CD4-positive, alpha-beta memory T cell (primary cell): ENCODE results near the gene KRT76. TPM values are rescaled to one million over a fixed set of nuclear protein-coding genes. Genes with fewer than 3 reads are reported as not detected.

Experiments
- CTCF ChIA-PET: fragments of 350-600 bp; sonication (Branson Sonifier 250); formaldehyde crosslinking; loops from one replicate; lab custom pipeline; 2021; ENCODE audit warnings: inconsistent platforms; ENCODE audit not compliant: partially characterized antibody; lab: Charles Lee
- POLR2A ChIA-PET: fragments of 350-600 bp; sonication (Branson Sonifier 250); formaldehyde crosslinking; loops from one replicate; lab custom pipeline; 2021; ENCODE audit not compliant: partially characterized antibody; lab: Charles Lee
- DNase-seq, 5 donors: peaks; one replicate each; pipeline versions ENCODE4 v3.0.0 to v3.0.0-alpha.2; 2020 to 2022; ENCODE audit warnings: mixed read lengths in 1 of 5
- H3K27ac ChIP-seq: one replicate; pipeline ENCODE4 v1.7.0; 2013; ENCODE audit warnings: low read depth, low read length
- H3K27me3 ChIP-seq: 2 replicates; pipeline ENCODE4 v1.7.0; 2013; ENCODE audit warnings: mild to moderate bottlenecking, low read length, moderate library complexity; ENCODE audit not compliant: insufficient read depth
- H3K36me3 ChIP-seq: 2 replicates; pipeline ENCODE4 v1.7.0; 2013; ENCODE audit warnings: mild to moderate bottlenecking, low read length, moderate library complexity; ENCODE audit not compliant: insufficient read depth
- H3K4me1 ChIP-seq: 2 replicates; pipeline ENCODE4 v1.7.0; 2013; ENCODE audit warnings: mild to moderate bottlenecking, low read length, moderate library complexity; ENCODE audit not compliant: insufficient read depth
- H3K4me3 ChIP-seq, 2 donors: one replicate each; pipeline ENCODE4 v1.7.0; 2013; ENCODE audit warnings: low read length in 2 of 2, mild to moderate bottlenecking in 1 of 2
- H3K9me3 ChIP-seq, 2 donors: one replicate each; pipeline ENCODE4 v1.7.0; 2013; ENCODE audit warnings: low read length in 2 of 2, control low read depth in 1 of 2; ENCODE audit not compliant: control insufficient read depth in 1 of 2
- H3K27ac Mint-ChIP-seq, 7 donors: one replicate each; pipeline ENCODE4 v1.8.0; 2020 to 2021; ENCODE audit warnings: mixed read lengths in 7 of 7, mild to moderate bottlenecking in 6 of 7, inconsistent platforms in 3 of 7, moderate library complexity in 3 of 7
- H3K27me3 Mint-ChIP-seq, 2 donors: one replicate each; pipeline ENCODE4 v1.8.0; 2020 to 2021; ENCODE audit warnings: mixed read lengths in 2 of 2
- H3K36me3 Mint-ChIP-seq, 2 donors: one replicate each; pipeline ENCODE4 v1.8.0; 2020 to 2021; ENCODE audit warnings: mixed read lengths in 2 of 2, inconsistent platforms in 1 of 2, mild to moderate bottlenecking in 1 of 2
- H3K4me1 Mint-ChIP-seq, 4 donors: one replicate each; pipeline ENCODE4 v1.8.0; 2020 to 2021; ENCODE audit warnings: mixed read lengths in 4 of 4, mild to moderate bottlenecking in 1 of 4
- H3K4me3 Mint-ChIP-seq, 8 donors: one replicate each; pipeline ENCODE4 v1.8.0; 2020 to 2021; ENCODE audit warnings: mixed read lengths in 8 of 8, mild to moderate bottlenecking in 7 of 8, moderate library complexity in 6 of 8, inconsistent platforms in 3 of 8
- H3K9me3 Mint-ChIP-seq, 8 donors: one replicate each; pipeline ENCODE4 v1.8.0; 2020 to 2021; ENCODE audit warnings: mixed read lengths in 8 of 8, mild to moderate bottlenecking in 5 of 8, inconsistent platforms in 3 of 8, moderate library complexity in 1 of 8
- intact Hi-C: fragments of 100-400 bp; cut with micrococcal nuclease; formaldehyde crosslinking; loops from one replicate; pipeline ENCODE4 v1.15.1; 2023
- polyA plus RNA-seq, 2 donors: library from polyadenylated mRNA; unstranded; fragments of 300-500 nt; fragmentation: Illumina TruSeq; gene quantifications; one replicate each; pipeline ENCODE4 v1.2.3, GENCODE V29; 2021
- total RNA-seq, 2 experiments: library from RNA; stranded (reverse); gene quantifications; one replicate each; pipeline ENCODE4 v1.2.3, GENCODE V29; 2021

Gene KRT76
- total RNA-seq (not detected), polyA plus RNA-seq (not detected)

DNA sequence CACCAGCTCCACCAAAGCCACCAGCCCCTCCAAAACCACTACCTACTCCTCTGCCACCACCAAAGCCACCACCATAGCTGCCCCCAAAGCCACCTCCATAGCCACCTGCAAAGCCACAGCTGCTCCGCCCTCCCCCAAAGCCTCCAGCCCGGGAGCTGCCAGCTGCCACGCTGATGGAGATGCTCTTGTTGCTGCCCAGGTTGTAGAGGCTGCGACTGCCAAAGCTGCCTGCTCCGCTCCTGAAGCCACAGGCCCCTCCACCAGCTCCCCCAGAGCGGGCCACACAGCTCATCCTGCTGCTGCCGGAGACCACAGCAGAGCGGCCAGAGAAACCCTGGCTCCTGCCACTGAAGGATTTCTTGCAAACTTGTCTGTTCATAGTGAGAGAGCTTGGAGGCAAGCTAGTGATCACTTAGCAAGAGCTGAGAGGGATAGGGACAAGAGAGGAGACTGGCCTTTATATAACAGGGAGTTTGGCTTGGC, at the start of gene KRT76:
TSS of gene KRT76 (minus strand) at position 433 of the 483 bp plus-strand sequence. CDS start at position 379, 54 bp downstream.
- Histone ChIP-seq H3K4me3 (no peak within 1 kb of the TSS), H3K27me3 (peaks cover 4% of the 10 kb centered on the region), H3K4me1 (no peaks in the 10 kb centered on the region), H3K36me3 (no peaks in the 10 kb centered on the region), H3K9me3 (no peaks in the 10 kb centered on the region), H3K27ac (no peak within 1 kb of the TSS)
- H3K27ac Mint-ChIP-seq = peak within 1 kb of the TSS in 1 of 7 donors; percentile 78
- H3K36me3 Mint-ChIP-seq = no peaks in the 10 kb centered on the region
- no peak within 1 kb of the TSS for H3K4me3 Mint-ChIP-seq
- CTCF ChIA-PET = no interaction called here
- DNase-seq = no peak
- POLR2A ChIA-PET = no interaction called here
- intact Hi-C loops = no loop called here
- no peaks in the 10 kb centered on the region for H3K9me3 Mint-ChIP-seq
- H3K27me3 Mint-ChIP-seq = peaks cover 7 to 16% of the 10 kb centered on the region in 2 donors
- no peaks in the 10 kb centered on the region for H3K4me1 Mint-ChIP-seq

DNA sequence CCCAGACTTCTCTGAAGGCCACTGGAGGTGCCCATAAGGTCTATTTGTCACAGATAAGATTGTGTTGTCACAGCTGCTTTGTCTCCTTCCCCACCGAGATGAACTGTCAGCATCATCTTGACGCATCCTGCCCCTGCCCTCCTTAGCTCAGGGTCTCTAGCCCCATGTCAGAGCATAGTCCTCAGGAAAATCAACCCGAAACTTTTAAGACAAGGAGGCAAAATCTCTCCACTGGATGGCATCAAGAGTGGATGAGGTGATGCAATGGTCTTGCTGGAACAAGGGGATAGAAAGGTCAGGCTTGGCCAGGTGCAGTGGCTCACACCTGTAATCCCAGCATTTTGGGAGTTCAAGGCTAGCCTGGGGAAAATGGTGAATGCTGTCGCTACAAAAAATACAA, 48.8 kb upstream of the KRT76 start:
- DNase-seq = no peak
- no peaks in the 10 kb centered on the region for H3K4me1 ChIP-seq
- H3K4me1 Mint-ChIP-seq = peaks cover 0 to 4% (median 0%) of the 10 kb centered on the region in 4 donors
- H3K36me3 Mint-ChIP-seq = no peaks in the 10 kb centered on the region
- H3K9me3 ChIP-seq = no peaks in the 10 kb centered on the region
- no peak overlapping the region for H3K27ac ChIP-seq
- H3K27ac Mint-ChIP-seq = no peak overlapping the region
- H3K4me3 ChIP-seq = no peak overlapping the region
- H3K4me3 Mint-ChIP-seq = no peak overlapping the region
- H3K36me3 ChIP-seq = no peaks in the 10 kb centered on the region
- H3K27me3 ChIP-seq = no peaks in the 10 kb centered on the region
- intact Hi-C loops = no loop called here
- H3K9me3 Mint-ChIP-seq = no peaks in the 10 kb centered on the region
- ChIA-PET CTCF (interaction anchor here (1.1 kb wide), 1 partner anchor 14 kb away, joined by 3 read pairs; no protein-coding TSS in a partner anchor), POLR2A (no interaction called here)
- peaks cover 0 to 5% of the 10 kb centered on the region in 2 donors for H3K27me3 Mint-ChIP-seq

DNA sequence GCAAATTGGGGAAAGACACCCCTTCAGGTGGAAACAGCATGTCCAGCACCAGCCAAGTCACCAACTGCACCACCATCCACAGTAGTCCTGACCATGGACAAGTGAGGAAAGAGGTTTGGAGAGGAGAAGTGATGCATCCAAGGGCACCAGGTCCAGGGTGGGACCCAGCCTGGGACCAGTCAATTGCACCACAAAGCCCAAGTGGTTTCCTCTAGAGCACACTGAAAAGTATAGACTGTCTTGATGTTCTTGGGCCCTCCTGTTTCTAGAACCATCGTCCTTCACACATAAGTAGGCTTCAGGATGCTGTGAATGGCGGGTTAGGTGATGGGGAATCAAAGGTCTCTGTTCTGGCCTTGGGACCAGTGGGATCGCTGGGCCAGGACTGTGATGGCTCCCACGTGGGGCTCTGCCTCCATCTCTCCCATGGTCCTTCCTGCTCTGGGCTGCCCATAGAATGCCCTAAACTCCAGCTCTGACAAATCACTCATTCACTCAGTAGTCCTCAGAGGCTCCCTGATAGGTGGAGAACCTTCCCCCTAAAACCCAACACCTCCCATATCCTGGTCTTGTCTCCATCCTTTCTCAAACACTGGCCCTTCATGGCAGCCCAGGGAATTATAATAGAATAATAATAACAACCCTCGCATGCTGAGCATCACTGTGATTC, 47.7 kb upstream of the KRT76 start:
- Mint-ChIP-seq H3K4me1 (peaks cover 0 to 4% (median 0%) of the 10 kb centered on the region in 4 donors), H3K36me3 (no peaks in the 10 kb centered on the region), H3K4me3 (no peak overlapping the region), H3K27me3 (peaks cover 4 to 5% of the 10 kb centered on the region in 2 donors), H3K27ac (no peak overlapping the region), H3K9me3 (no peaks in the 10 kb centered on the region)
- intact Hi-C loops = no loop called here
- Histone ChIP-seq H3K9me3 (no peaks in the 10 kb centered on the region), H3K27me3 (no peaks in the 10 kb centered on the region), H3K36me3 (no peaks in the 10 kb centered on the region), H3K4me1 (no peaks in the 10 kb centered on the region), H3K4me3 (no peak overlapping the region), H3K27ac (no peak overlapping the region)
- ChIA-PET CTCF (interaction anchor here (1.2 kb wide), 1 partner anchor 240 kb away, joined by 3 read pairs; no protein-coding TSS in a partner anchor), POLR2A (interaction anchor here (1.1 kb wide), 1 partner anchor 14 kb away, joined by 3 read pairs; no protein-coding TSS in a partner anchor)
- no peak for DNase-seq

DNA sequence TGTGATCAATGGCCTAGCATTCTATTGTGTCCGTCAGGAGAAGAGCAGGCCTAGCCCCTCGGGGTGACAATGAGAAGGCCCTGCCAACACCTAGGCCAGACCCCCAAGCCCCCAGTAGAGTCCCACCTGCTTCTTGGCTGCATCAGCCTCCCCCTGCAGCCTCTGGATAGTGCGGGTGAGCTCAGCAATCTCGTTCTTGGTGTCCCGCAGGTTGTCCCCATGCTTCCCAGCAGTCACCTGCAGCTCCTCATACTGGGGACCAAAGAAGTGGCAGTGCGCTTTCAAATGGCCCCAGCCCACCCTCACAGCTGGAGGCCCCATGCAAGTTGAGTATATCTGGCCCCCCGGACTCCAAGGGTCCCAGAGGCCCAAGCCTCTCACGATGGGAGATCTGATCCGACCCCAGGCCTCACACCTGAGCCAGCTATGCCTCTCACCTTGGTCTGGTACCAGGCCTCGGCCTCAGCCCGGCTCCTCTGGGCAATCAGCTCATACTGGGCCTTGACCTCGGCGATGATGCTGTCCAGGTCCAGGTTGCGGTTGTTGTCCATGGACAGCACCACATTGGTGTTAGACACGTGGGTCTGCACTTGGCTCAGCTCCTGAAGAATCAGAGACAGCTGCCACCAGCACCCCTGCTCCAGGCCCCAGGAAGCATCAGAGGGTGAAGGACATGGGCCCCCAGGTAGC, 46.8 kb upstream of the KRT76 start:
- Histone ChIP-seq H3K36me3 (no peaks in the 10 kb centered on the region), H3K9me3 (no peaks in the 10 kb centered on the region), H3K4me1 (no peaks in the 10 kb centered on the region), H3K27me3 (no peaks in the 10 kb centered on the region), H3K27ac (no peak overlapping the region), H3K4me3 (no peak overlapping the region)
- POLR2A ChIA-PET = interaction anchor here (1.1 kb wide), 1 partner anchor 15 kb away, joined by 3 read pairs; no protein-coding TSS in a partner anchor
- intact Hi-C loops = no loop called here
- CTCF ChIA-PET = interaction anchor here (0.9 kb wide), 1 partner anchor 157 kb away, joined by 3 read pairs; no protein-coding TSS in a partner anchor
- Mint-ChIP-seq H3K36me3 (no peaks in the 10 kb centered on the region), H3K9me3 (no peaks in the 10 kb centered on the region), H3K4me3 (no peak overlapping the region), H3K4me1 (peaks cover 0 to under 1% (median 0%) of the 10 kb centered on the region in 4 donors), H3K27me3 (peaks cover 4 to 5% of the 10 kb centered on the region in 2 donors), H3K27ac (no peak overlapping the region)
- no peak for DNase-seq

DNA sequence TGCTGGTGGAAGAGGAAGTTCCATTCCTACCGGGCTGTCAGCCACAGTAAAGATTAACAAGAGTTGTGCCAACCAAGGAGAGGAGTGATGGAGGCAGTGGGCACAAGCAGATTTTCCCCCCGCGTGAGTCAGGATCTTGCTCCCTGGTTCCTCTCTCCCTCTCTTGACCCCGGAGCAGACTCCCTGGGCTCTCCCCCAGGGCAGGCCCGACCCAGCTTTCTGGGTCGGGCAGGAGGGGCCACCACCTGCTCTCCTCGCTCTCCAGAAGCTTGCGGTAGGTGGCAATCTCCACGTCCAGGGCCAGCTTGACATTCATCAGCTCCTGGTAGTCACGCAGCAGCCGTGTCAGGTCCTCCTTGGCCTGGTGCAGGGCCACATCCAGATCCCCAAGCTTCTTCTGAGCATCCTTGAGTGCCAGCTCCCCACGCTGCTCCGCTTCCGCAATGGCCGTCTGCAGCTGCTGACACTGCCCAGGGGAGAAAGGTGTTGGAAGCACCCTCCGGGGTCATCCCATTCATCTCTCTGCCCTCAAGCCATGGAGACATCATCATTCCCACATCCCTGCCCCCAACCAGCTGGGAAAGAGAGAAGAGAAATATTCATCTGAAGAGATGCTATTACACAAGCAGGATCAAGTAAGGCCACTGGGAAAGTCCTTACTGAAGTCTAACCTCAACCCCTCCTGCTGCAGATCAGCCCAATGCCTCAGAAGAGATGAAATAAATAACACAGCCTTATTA, 45.8 kb upstream of the KRT76 start:
- Mint-ChIP-seq H3K27ac (no peak overlapping the region), H3K4me3 (no peak overlapping the region)
- CTCF ChIA-PET = no interaction called here

DNA sequence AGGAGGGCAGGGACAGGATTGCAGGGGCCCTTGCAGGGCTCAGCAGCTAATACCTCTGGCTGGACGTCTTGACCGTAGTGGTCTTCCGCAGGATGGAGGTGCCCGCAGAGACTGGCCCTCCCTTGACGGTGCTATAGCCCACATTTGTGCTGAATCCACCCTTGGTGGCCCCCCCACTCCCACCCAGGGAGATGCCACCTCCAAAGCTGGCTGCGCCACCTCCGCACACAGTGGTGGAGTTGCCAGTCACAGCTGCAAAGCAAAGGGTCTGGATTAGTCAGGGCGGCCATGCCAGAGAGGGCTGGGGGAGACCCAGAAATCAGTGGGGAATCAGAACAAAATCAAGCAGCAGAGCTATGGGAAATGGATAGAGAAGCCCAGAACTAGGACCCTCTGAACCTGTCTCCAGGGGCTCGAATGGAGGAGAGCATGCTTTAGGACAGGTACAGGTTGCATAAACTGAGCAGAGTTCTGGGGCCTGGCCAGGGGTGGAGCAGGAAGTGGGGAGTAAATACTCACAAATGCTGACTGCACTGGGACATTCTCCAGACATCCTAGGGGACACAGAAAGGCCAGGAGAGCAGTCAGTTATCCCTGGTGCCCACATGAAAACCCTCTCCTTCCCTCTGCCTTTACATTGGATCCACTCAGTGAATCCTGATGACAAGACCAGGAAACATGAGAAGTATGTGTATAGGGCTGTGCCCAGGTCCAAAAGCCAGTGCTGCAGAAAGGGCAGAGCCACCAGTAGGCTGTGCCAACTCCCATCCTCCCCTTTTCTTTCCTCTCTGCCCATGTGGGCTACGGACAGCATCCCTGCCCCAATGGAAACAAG, 44.9 kb upstream of the KRT76 start:
- POLR2A ChIA-PET = interaction anchor here (1.0 kb wide), 1 partner anchor 131 kb away, joined by 3 read pairs; no protein-coding TSS in a partner anchor
- no peaks in the 10 kb centered on the region for H3K27me3 ChIP-seq
- Mint-ChIP-seq H3K27ac (peak overlapping the region in 1 of 7 donors; percentile 74), H3K4me1 (peaks cover 0 to 9% (median 4%) of the 10 kb centered on the region in 4 donors), H3K4me3 (no peak overlapping the region), H3K36me3 (no peaks in the 10 kb centered on the region), H3K9me3 (no peaks in the 10 kb centered on the region), H3K27me3 (peaks cover 7 to 12% of the 10 kb centered on the region in 2 donors)
- intact Hi-C loops = no loop called here
- DNase-seq = no peak
- no peak overlapping the region for H3K27ac ChIP-seq
- no peaks in the 10 kb centered on the region for H3K36me3 ChIP-seq
- H3K4me3 ChIP-seq = no peak overlapping the region
- H3K4me1 ChIP-seq = no peaks in the 10 kb centered on the region
- CTCF ChIA-PET = no interaction called here
- no peaks in the 10 kb centered on the region for H3K9me3 ChIP-seq

More for the DNA sequence above, 45.8 kb upstream of the KRT76 start:
- no peak for DNase-seq
- no peaks in the 10 kb centered on the region for H3K4me1 ChIP-seq
- no peaks in the 10 kb centered on the region for H3K27me3 ChIP-seq
- intact Hi-C loops = no loop called here
- peaks cover 0 to 3% (median 1%) of the 10 kb centered on the region in 4 donors for H3K4me1 Mint-ChIP-seq
- no peak overlapping the region for H3K27ac ChIP-seq
- POLR2A ChIA-PET = interaction anchor here (1.0 kb wide), 1 partner anchor 132 kb away, joined by 3 read pairs; no protein-coding TSS in a partner anchor
- H3K36me3 Mint-ChIP-seq = no peaks in the 10 kb centered on the region
- no peaks in the 10 kb centered on the region for H3K9me3 Mint-ChIP-seq
- no peaks in the 10 kb centered on the region for H3K9me3 ChIP-seq
- peaks cover 6 to 7% of the 10 kb centered on the region in 2 donors for H3K27me3 Mint-ChIP-seq
- H3K4me3 ChIP-seq = no peak overlapping the region
- no peaks in the 10 kb centered on the region for H3K36me3 ChIP-seq
